ENCODE measurements around the gene MEIS2.

The MEIS2 gene

DNA sequence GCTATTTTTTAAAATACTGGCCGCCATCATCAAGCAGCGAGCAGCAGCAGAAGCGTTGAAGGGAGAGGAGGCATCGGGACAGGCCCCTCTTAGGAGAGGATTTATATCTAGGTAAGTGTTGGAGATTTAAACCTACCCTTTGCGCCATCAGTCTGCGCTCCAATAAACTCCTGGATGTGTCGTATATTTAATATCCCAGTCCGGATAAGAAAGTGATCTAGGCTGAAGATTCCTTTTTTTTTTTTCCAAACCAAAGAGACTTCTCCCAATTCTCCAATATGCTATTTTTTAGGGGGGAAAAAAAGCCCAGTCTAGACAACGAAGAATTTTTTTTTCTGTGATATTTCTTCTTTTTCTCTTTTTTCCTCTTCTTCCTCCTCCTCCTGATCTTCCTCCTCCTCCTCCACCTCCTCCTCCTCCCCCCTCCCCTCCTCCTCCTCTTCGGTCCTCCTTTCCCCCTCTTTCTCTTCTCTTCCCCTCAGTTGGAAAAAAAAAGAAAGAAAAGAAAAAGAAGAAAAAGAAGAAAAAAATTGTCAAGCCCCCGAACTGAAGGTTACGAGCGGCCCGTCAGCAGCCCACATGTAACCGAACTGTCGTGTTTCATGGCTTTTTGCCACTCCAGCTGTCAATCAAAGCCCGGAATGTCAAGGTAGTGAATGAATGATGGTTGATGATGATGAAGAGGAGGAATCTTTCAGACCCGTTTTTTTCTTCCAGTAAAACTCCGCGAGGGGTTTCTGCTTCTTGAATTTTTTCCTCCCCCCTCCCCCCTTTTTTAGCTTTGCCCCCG, 835 bp downstream of the MEIS2 start:
- Mint-ChIP-seq H3K9me3 (no peaks in the 10 kb centered on the region), H3K4me1 (ENCODE audit: low read depth) (peaks cover 53% of the 10 kb centered on the region), H3K4me3 (peak overlapping the region; percentile 88), H3K27me3 (peaks cover 95% of the 10 kb centered on the region), H3K36me3 (ENCODE audit: low read depth) (peaks cover 15% of the 10 kb centered on the region), H3K27ac (peak overlapping the region; percentile 73)
- intact Hi-C loops (cut with micrococcal nuclease), result loop anchor here (10.0 kb wide), 1 partner anchor 215 kb away; no protein-coding TSS in a partner anchor

DNA sequence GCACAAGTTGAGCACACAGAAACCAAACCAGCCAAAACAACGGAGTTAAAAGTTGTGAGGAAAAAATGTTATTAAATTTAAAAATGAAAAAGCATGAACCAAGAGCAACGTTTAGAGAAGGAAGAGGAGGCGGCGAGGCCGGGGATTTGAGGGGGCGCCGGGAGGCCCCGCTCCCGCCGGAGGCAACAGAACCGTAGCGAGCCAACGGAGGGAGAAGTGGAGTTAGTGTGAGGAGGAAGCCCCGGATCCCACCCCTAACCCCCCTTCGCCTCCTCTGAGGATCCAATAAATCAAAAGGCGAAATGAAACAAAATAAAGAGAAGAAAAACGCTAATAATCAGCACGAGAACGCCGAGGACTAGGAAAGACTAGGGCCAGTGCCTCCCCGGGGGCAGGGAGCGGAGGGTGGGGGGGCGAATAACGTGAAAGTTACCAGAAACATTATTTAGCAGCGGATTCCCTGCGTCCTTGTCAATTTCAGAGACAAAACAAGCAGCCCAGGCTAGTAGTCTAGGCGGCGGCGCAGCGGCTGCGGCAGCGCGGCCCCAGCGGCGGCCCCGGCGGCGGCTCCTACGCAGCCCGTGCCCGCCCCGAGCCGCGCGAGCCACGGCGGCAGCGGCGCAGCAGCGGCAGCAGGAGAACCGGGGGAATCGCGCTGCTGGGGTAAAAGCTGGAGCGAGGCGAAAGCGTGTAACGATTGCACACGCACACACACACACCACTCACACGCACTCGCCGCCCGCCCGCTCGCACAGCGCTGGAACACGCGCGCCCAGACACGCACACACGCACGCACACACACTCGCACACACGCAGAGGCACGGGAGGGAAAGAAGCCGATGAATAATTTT, 1.7 kb downstream of the MEIS2 start:
- intact Hi-C loops (cut with micrococcal nuclease), result no loop called here
- peak overlapping the region; percentile 17 for H3K27ac Mint-ChIP-seq

DNA sequence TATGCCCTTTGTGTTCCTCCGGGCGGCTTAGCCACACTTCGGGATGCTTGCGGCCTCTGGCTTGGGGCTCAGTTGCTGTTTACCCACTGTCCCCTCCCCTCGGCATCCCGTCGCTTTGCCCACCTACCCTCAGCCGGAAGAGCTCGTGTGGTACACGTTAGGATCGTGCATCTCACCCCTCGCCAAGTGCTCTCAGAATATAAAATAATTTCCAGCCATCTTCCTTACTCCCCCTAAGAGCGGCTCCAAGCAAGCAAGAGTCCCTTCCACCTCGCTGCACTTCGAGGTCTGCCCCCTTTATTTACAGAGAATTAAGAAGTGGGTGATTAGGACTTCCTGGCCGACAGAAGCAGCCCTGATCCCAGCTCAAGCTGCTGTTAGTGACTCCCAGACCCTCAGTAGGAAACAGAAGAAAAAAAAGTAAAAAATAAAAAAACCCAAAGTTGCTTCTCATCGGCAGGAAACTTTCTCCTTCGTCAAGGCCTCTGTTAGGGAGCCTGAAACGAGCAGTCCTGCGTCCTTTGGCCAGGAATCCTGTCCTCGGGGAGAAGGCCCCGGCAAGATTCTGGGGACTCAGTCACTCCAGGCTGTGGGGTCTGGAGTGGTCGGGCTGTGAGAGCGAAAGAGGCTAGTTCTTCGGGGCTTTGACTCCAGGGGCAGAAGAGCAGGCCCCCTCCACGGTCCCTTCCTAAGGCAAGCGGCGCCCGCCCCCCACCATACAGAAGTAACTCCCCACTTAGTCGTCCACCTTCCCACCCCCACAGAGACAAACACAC, 3.0 kb downstream of the MEIS2 start:
- intact Hi-C loops (cut with micrococcal nuclease), result no loop called here
- H3K27ac Mint-ChIP-seq, result no peak overlapping the region
- peaks cover 49% of the 10 kb centered on the region for H3K4me1 Mint-ChIP-seq (ENCODE audit: low read depth)
- no peaks in the 10 kb centered on the region for H3K9me3 Mint-ChIP-seq
- peaks cover 15% of the 10 kb centered on the region for H3K36me3 Mint-ChIP-seq (ENCODE audit: low read depth)
- no peak overlapping the region for H3K4me3 Mint-ChIP-seq
- H3K27me3 Mint-ChIP-seq, result peaks cover 92% of the 10 kb centered on the region

More for the DNA sequence above, 1.7 kb downstream of the MEIS2 start:
- Mint-ChIP-seq H3K27me3 (peaks cover 95% of the 10 kb centered on the region), H3K4me1 (ENCODE audit: low read depth) (peaks cover 53% of the 10 kb centered on the region), H3K9me3 (no peaks in the 10 kb centered on the region), H3K36me3 (ENCODE audit: low read depth) (peaks cover 15% of the 10 kb centered on the region), H3K4me3 (peak overlapping the region; percentile 79)

DNA sequence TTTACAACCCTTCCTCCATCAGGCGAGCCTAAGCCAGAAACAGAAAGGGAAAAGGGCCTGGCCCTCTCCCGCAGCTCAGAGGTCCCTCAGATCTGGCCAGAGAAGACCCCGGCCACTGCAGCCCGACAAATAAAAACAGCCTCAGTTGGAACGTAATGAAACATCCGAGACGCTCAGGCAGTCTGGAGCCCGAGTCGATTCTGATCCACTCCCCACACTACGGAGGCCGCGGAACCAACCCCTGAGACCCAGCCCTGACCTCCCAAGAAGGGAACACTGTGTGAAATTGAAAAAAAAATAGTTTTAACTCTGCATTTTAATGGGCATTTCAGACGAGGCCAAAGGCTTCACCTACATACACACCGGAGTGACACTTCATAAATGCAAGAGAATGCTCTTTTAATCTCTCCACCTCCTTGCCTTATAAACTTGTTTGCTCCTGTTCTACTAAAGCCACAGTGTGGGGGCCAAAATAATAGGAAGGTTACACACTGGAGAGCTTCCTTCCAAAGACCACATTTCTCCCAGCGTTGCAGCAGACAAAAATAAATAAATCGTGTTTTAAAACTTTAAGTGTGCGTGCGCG, 3.7 kb downstream of the MEIS2 start:
- intact Hi-C loops (cut with micrococcal nuclease), result no loop called here
- H3K4me3 Mint-ChIP-seq, result no peak overlapping the region
- H3K4me1 Mint-ChIP-seq (ENCODE audit: low read depth), result peaks cover 42% of the 10 kb centered on the region
- peaks cover 15% of the 10 kb centered on the region for H3K36me3 Mint-ChIP-seq (ENCODE audit: low read depth)
- no peak overlapping the region for H3K27ac Mint-ChIP-seq
- H3K9me3 Mint-ChIP-seq, result no peaks in the 10 kb centered on the region
- peaks cover 85% of the 10 kb centered on the region for H3K27me3 Mint-ChIP-seq

DNA sequence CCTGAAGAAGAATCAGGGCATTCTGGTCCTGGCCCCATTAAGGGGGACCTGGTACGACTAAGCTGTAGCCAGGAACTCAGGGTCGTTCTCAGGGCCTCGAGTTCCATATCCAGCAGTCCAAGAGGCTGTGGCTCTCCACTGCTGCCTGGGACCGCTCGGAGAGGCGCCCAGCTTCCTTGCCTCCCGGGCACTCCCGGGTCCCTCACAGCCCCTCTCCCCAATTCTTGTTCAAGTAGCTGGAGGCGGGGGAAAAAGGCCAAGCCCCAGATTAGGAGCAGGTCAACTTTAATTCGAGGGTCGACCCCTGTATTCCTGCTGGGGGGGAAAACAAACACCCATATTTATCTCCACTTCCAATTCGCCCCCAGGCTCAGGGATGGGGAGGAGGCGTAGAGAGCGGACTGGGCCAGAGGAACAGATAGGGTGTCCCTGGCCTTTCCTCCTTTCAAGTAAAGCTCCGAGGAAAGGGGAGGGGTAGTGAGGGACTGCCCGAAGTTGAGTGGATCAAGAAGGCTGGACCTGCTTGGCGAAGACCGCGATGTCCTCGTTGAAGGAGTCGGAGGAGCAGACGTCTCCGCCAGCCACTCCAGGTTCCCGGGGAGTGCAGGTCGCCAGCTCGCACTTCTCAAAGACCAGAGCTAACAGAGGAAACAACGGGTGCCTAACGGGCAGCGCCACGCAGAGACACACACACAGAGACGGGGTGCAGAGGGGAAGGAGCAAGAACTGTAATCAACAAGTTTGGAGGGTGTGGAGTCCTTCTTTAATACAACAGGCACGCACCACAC, 4.4 kb downstream of the MEIS2 start:
- H3K4me1 Mint-ChIP-seq (ENCODE audit: low read depth), result peaks cover 35% of the 10 kb centered on the region
- peaks cover 81% of the 10 kb centered on the region for H3K27me3 Mint-ChIP-seq
- intact Hi-C loops (cut with micrococcal nuclease), result no loop called here
- H3K9me3 Mint-ChIP-seq, result no peaks in the 10 kb centered on the region
- H3K27ac Mint-ChIP-seq, result no peak overlapping the region
- no peak overlapping the region for H3K4me3 Mint-ChIP-seq
- H3K36me3 Mint-ChIP-seq (ENCODE audit: low read depth), result peaks cover 11% of the 10 kb centered on the region

DNA sequence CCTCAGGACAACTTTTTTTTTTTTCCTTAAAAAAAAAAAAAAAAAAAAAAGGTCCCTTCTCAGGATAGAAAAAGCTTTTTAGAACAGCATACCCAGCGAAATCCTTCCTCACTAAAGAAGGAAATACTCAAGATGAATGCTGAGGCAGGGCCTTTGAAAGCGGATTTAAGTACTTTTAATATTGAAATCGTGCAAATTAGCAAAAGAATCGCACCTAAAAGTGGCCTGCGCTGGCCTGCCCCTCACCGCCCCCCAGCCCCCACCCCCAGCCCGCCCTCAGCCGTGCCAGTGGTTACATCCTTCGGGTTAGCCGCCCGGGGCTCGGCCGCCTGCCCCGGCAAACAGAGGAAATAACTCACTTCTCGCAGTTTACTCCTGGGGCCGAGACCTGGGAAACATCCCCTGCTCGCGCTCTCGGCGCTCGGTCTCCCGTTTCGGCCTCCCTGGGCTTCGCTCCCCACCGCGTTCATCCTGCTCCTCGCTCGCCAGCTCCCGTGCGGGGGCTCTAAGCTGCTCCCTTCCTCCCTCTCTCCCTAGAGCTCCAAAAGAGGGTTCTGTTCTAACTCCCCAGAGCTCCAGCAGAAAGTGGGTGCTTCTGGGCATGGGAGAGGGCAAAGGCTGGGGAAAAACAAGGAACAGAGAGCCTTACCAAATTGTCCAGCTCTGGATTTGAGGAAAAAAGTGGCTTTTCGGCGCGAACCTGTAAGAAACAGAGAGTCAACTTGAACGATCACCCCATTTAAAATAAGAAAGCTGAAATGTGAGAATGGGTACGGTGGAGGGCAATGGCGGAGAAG, 5.2 kb downstream of the MEIS2 start:
- H3K4me1 Mint-ChIP-seq (ENCODE audit: low read depth), result peaks cover 27% of the 10 kb centered on the region
- intact Hi-C loops (cut with micrococcal nuclease), result no loop called here
- H3K9me3 Mint-ChIP-seq, result no peaks in the 10 kb centered on the region
- peaks cover 78% of the 10 kb centered on the region for H3K27me3 Mint-ChIP-seq
- H3K27ac Mint-ChIP-seq, result no peak overlapping the region
- H3K4me3 Mint-ChIP-seq, result no peak overlapping the region
- peaks cover 3% of the 10 kb centered on the region for H3K36me3 Mint-ChIP-seq (ENCODE audit: low read depth)

DNA sequence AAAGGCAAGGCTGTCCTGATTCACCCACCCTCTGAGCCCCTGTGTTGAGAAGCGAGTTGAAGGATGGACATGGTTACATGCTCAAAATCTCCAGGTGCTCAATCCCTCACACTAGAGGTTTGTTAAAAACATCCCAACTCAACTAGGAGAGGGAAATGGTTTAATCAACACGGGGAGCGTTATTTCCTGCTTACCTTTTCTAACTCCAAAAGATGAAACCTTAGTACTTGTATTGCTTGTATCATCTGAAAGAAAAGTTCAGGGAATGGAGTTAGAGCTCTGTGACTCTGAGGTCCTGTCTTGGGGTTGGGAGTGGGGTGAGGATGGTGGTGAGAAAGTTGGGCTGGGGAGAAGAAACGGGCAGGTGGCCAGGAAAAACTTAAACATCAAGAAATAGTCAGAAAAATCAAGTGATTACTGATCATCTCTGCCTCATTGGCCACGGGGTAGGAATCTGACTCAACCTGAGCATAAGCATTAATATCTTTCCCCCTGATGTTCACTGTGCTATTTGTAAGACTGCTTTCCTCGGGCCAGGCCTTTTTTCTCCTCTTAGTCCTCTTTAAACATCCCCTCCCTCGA, 5.9 kb downstream of the MEIS2 start:
- no peaks in the 10 kb centered on the region for H3K9me3 Mint-ChIP-seq
- no peaks in the 10 kb centered on the region for H3K36me3 Mint-ChIP-seq (ENCODE audit: low read depth)
- no peak overlapping the region for H3K27ac Mint-ChIP-seq
- intact Hi-C loops (cut with micrococcal nuclease), result no loop called here
- H3K4me1 Mint-ChIP-seq (ENCODE audit: low read depth), result peaks cover 24% of the 10 kb centered on the region
- no peak overlapping the region for H3K4me3 Mint-ChIP-seq
- peaks cover 71% of the 10 kb centered on the region for H3K27me3 Mint-ChIP-seq

DNA sequence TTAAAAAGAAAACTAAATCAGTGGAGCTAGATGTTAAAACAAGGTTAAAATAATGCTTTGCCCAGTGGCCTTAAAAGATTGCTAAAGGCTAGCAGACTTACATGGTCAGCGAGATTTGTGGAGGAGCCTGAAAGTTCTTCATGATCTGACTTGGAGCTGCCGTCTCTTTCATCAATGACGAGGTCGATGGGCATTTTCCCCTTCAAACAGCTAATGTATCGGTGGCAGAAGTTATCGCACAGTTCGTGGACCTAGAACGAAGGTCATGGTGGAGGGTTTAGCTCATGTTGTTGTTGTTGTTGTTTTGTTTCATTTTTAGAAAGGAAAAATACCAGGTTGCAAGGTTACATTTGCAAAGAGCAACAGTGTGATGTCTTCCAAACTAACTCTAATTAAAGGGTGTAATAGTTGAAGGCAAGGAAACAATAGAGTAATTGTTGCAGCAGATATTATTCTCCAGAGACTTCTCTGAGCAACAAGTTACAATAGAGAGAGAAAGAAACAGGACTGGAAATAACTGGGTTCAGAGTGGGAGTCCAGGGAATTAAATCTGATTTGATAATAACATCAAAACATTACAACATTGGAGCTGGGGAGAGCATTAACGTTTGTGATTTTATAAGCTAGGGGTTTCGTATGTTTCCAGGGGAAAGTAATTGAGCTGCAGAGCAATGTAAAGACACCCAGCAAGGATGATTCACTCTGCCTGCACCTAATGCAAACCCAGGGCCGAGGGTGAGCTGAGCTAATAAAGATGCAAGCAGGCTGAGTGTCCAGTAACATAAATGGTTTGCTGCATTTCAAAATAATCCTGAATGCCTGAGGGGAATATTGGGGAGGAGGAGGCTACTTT, 6.6 kb downstream of the MEIS2 start:
- Mint-ChIP-seq H3K9me3 (no peaks in the 10 kb centered on the region), H3K27ac (no peak overlapping the region), H3K36me3 (ENCODE audit: low read depth) (no peaks in the 10 kb centered on the region), H3K4me3 (no peak overlapping the region), H3K4me1 (ENCODE audit: low read depth) (peaks cover 18% of the 10 kb centered on the region), H3K27me3 (peaks cover 68% of the 10 kb centered on the region)
- intact Hi-C loops (cut with micrococcal nuclease), result no loop called here

DNA sequence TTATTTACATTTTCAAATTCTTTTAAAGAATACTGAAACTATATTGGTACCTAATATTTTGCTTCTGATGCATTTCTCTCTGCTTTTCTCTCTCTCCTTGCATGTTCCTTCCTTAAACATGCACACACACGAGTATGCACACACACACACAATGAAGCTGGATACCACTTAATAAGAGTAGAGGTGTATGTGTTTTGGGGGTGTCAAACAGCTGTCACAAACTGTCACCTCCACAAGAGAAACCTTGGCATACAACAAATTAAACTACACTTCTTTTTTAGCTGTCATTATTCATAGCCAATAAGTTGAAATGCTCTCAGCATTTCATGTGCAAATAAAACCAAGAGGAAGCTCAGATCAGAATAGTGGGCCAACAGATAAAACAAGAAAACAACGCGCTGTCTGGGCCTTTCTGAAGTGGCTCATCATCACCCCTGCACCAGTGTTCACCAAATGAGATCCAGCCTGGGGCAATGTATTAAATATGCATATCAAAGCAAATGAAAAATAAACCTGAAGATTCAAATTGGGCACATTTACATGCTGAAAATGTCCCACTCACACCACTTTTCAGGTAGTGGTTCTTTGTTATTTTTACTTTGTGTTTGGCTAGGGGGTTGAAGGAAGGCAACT, 9.7 kb downstream of the MEIS2 start:
- no peak overlapping the region for H3K27ac Mint-ChIP-seq
- H3K36me3 Mint-ChIP-seq (ENCODE audit: low read depth), result no peaks in the 10 kb centered on the region
- H3K4me3 Mint-ChIP-seq, result no peak overlapping the region
- no peaks in the 10 kb centered on the region for H3K9me3 Mint-ChIP-seq
- peaks cover 44% of the 10 kb centered on the region for H3K27me3 Mint-ChIP-seq
- intact Hi-C loops (cut with micrococcal nuclease), result no loop called here
- H3K4me1 Mint-ChIP-seq (ENCODE audit: low read depth), result no peaks in the 10 kb centered on the region

DNA sequence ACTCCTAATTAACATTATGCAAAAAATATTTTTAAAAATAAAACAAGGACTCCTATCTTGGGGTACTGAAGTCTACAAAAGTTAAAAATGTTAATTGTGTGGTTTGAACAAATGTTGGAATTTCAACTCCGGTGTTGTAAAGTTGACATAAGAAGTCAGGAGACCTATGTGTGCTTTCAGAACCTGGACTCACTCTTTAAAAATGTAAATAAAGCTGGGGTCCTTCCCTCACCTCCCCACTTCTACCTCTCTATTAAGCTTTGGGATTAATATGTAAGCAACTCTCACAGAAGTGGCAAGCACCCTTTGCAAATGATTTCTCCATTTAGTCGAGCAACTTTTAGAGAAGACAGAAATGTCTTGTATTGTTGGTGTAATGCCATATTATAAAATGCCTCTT, 11.9 kb downstream of the MEIS2 start:
- no peaks in the 10 kb centered on the region for H3K4me1 Mint-ChIP-seq (ENCODE audit: low read depth)
- H3K27me3 Mint-ChIP-seq, result peaks cover 25% of the 10 kb centered on the region
- H3K36me3 Mint-ChIP-seq (ENCODE audit: low read depth), result no peaks in the 10 kb centered on the region
- intact Hi-C loops (cut with micrococcal nuclease), result no loop called here
- H3K9me3 Mint-ChIP-seq, result no peaks in the 10 kb centered on the region
- no peak overlapping the region for H3K4me3 Mint-ChIP-seq
- no peak overlapping the region for H3K27ac Mint-ChIP-seq

DNA sequence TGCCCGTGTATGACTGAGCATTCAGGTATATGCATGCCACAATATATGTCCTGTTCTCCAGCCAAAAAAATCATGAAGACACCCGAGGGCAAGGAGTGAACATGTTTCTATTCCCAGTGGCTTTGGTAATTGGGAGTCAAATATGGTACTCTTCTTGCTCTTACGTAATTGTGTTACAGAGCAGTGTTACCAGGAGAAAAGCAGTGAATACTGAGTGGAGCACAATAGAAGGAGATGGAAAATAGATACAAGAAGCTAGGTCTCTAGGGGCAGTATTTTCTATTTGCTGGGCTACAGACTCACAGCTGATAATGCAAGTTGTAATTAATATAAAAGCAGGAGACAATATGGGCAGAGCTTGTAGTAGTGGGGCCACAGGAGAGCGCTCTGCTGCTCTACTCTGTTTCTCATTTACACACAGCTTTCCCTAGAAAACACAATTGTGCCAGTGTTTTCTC, 13.2 kb downstream of the MEIS2 start:
- Mint-ChIP-seq H3K27ac (no peak overlapping the region), H3K9me3 (no peaks in the 10 kb centered on the region), H3K36me3 (ENCODE audit: low read depth) (no peaks in the 10 kb centered on the region), H3K4me1 (ENCODE audit: low read depth) (no peaks in the 10 kb centered on the region), H3K4me3 (no peak overlapping the region), H3K27me3 (peaks cover 18% of the 10 kb centered on the region)
- intact Hi-C loops (cut with micrococcal nuclease), result no loop called here

All from dendritic cell treated with granulocyte-macrophage colony-stimulating factor and Interleukin-4, amounts not matched to agents 40 ng/mL and 50 ng/mL, for 4 days (primary cell).